ENCODE measurements around the gene TRIM39. TPM values are rescaled to one million over a fixed set of nuclear protein-coding genes. Genes with fewer than 3 reads are reported as not detected.

Gene TRIM39
- total and polyA plus RNA-seq, 2 of the 13 experiments (the other 11 are each of a cell fraction or from before 2014, with no cell fraction given), result 7.7 to 14.6 TPM

- TF ChIP-seq ZNF460 (CRISPR knock-in tag; IDR thresholded peaks at IDR 0.05; ENCODE audit: borderline replicate concordance), result peak; percentile 10; the same call in 1 of the 2 replicates
- no peak for TF ChIP-seq PLRG1 (conservative IDR thresholded peaks at IDR 0.05)
- peak; percentile 70 for TF ChIP-seq TEAD3 (CRISPR knock-in tag; optimal IDR thresholded peaks at IDR 0.05; ENCODE audit: borderline replicate concordance)
- peak; percentile 97 for TF ChIP-seq POLR2G (IDR thresholded peaks at IDR 0.05; ENCODE audit: low read depth, low read length)
- peak; percentile 56; the same call in 1 of the 2 replicates for TF ChIP-seq THRA (CRISPR knock-in tag; IDR thresholded peaks at IDR 0.05; ENCODE audit: borderline replicate concordance)
- no peak for TF ChIP-seq ZNF530 (CRISPR knock-in tag; IDR thresholded peaks at IDR 0.05; ENCODE audit: low read depth)
- TF ChIP-seq ZNF761 (CRISPR knock-in tag; conservative IDR thresholded peaks at IDR 0.05), result no peak; the same call in 1 of the 2 replicates
- peak; percentile 65; the same call in 1 of the 2 replicates for TF ChIP-seq MEF2D (CRISPR knock-in tag; IDR thresholded peaks at IDR 0.05)
- no peak for TF ChIP-seq HHEX (CRISPR knock-in tag; IDR thresholded peaks at IDR 0.05)
- TF ChIP-seq ZNF615 (CRISPR knock-in tag; IDR thresholded peaks at IDR 0.05; ENCODE audit: borderline replicate concordance), result peak; percentile 84; the same call in 1 of the 2 replicates
- peak; percentile 96; the same call in 1 of the 2 replicates for TF ChIP-seq ZNF766 (CRISPR knock-in tag; IDR thresholded peaks at IDR 0.05; ENCODE audit: borderline replicate concordance)
- TF ChIP-seq ZNF687 (CRISPR knock-in tag; IDR thresholded peaks at IDR 0.05), result peak; percentile 95
- TF ChIP-seq HMGXB3 (CRISPR knock-in tag; IDR thresholded peaks at IDR 0.05; ENCODE audit: borderline replicate concordance), result peak; percentile 92; the same call in 1 of the 2 replicates
- TF ChIP-seq ZFX (CRISPR knock-in tag; IDR thresholded peaks at IDR 0.05; ENCODE audit: low read depth), result peak; percentile 99
- peak; percentile 79; the same call in 1 of the 2 replicates for TF ChIP-seq ZNF749 (CRISPR knock-in tag; IDR thresholded peaks at IDR 0.05; ENCODE audit: borderline replicate concordance)
Measured at GRCh38 chr6:30344868-30345671, 18.3 kb downstream of the TRIM39 start, which contains the start of gene RPP21 (continued).
